ENCODE data around the gene WDR47. TPM values are rescaled to one million over a fixed set of nuclear protein-coding genes. Genes with fewer than 3 reads are reported as not detected.

Gene WDR47
- total and polyA plus RNA-seq, 2 of the 8 experiments (the other 6 are each of a cell fraction or from before 2014, with no cell fraction given) = 1.9 to 6.7 TPM

DNA sequence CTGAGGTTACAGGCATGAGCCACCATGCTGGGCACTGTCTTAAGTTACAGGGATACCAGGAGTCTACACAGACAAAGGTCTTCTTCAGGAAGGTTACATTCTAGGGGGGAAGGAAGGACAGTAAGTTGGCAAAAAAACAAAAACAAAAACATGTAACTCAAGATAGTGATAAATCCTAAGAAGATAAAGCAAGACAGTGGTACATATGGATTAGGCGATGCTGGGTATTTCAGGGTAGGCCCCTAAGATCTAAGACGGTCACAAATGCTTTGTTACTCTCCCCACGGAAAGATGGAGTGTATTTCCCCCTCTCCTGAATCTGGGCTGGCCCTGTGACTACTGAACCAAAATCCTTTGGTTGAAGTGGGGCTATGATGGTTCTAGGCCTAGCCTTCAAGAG lies 86.8 kb downstream of the WDR47 start (continued):
- TF ChIP-seq CEBPB (IDR thresholded peaks at IDR 0.05; ENCODE audit: low read depth, low read length) (no peak), HDAC2 (IDR thresholded peaks at IDR 0.05; ENCODE audit: borderline replicate concordance in 1 of 2, low read depth in 2 of 2, low read length in 2 of 2) (no peak), TAF1 (IDR thresholded peaks at IDR 0.05; ENCODE audit: low read depth, low read length) (no peak), POLR2AphosphoS5 (IDR thresholded peaks at IDR 0.05; ENCODE audit: low read depth, low read length) (no peak), CHD2 (IDR thresholded peaks at IDR 0.05; ENCODE audit: low read length) (no peak), POLR2A (IDR thresholded peaks at IDR 0.05; ENCODE audit: control extremely low read depth in 1 of 2, low read depth in 2 of 2, low read length in 2 of 2) (no peak), CBX8 (IDR thresholded peaks at IDR 0.05; ENCODE audit: borderline replicate concordance, low read depth, low read length) (no peak), KDM5A (IDR thresholded peaks at IDR 0.05; ENCODE audit: low read length) (no peak), SP2 (IDR thresholded peaks at IDR 0.05; ENCODE audit: low read length) (no peak), ATF3 (IDR thresholded peaks at IDR 0.05; ENCODE audit: insufficient read depth, low read depth, low read length) (no peak)
